D721Med (cell line): ENCODE data around the gene UBE2QL1.

Source experiments
- DNase-seq: peaks from one replicate; pipeline ENCODE4 v3.0.0; 2011; ENCODE audit warnings: low spot score; ENCODE audit not compliant: insufficient read length
- FAIRE-seq: peaks from 2 replicates; lab custom pipeline; 2011; peaks lifted over from hg19 to GRCh38; lab: Jason Lieb, UNC
- TF ChIP-seq, protein P1 (sequence below): IDR thresholded peaks from 2 replicates; pipeline ENCODE4 v1.5.1; 2012; ENCODE audit warnings: mild to moderate bottlenecking, control low read depth; ENCODE audit not compliant: insufficient read depth; ENCODE audit errors: missing control alignments

The UBE2QL1 gene, protein sequence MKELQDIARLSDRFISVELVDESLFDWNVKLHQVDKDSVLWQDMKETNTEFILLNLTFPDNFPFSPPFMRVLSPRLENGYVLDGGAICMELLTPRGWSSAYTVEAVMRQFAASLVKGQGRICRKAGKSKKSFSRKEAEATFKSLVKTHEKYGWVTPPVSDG

DNA sequence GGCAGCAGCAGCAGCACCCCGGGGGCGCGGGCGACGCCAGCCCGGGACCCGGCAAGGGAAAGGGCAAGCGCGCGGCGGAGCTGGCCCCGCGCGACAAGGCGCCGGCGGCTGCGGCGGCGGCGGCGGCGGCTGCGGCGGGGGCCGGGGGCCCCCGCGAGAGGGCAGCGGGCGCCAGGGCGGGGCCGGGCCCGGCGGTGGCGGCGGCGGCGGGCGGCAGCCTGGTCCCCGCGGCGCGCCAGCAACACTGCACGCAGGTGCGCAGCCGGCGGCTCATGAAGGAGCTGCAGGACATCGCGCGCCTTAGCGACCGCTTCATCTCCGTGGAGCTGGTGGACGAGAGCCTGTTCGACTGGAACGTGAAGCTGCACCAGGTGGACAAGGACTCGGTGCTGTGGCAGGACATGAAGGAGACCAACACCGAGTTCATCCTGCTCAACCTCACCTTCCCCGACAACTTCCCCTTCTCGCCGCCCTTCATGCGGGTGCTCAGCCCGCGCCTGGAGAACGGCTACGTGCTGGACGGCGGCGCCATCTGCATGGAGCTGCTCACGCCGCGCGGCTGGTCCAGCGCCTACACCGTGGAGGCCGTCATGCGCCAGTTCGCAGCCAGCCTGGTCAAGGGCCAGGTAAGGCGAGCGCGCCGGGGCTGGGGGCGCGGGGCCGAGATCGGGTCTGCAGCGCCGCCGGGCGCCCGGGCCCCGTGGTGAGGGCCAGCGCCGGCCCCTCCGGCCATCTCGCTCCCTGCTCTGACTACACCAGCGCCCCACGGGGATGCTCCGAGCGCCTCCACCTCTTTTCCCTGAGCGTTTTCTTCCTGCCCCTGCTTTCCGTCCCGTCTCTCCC, at the start of gene UBE2QL1:
Gene UBE2QL1, plus strand, starts transcription at position 238 of the 843 bp plus-strand sequence. Its CDS starts 35 bp downstream, at position 273.
- DNase-seq (no peak), FAIRE-seq (no peak)
- TF ChIP-seq, protein P1, sequence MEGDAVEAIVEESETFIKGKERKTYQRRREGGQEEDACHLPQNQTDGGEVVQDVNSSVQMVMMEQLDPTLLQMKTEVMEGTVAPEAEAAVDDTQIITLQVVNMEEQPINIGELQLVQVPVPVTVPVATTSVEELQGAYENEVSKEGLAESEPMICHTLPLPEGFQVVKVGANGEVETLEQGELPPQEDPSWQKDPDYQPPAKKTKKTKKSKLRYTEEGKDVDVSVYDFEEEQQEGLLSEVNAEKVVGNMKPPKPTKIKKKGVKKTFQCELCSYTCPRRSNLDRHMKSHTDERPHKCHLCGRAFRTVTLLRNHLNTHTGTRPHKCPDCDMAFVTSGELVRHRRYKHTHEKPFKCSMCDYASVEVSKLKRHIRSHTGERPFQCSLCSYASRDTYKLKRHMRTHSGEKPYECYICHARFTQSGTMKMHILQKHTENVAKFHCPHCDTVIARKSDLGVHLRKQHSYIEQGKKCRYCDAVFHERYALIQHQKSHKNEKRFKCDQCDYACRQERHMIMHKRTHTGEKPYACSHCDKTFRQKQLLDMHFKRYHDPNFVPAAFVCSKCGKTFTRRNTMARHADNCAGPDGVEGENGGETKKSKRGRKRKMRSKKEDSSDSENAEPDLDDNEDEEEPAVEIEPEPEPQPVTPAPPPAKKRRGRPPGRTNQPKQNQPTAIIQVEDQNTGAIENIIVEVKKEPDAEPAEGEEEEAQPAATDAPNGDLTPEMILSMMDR, result no peak

- no peak for FAIRE-seq
- TF ChIP-seq, protein P1, result no peak
- no peak for DNase-seq
Observed at GRCh38 chr5:6399980-6400910, 48.4 kb upstream of the UBE2QL1 start.

GRCh38 chr5:6401410-6401809, 47.2 kb upstream of the UBE2QL1 start:
- FAIRE-seq, result no peak
- TF ChIP-seq, protein P1, result no peak

GRCh38 chr5:6402939-6403338, 45.7 kb upstream of the UBE2QL1 start:
- TF ChIP-seq, protein P1, result no peak
- no peak for DNase-seq
- FAIRE-seq, result no peak

More at GRCh38 chr5:6401410-6401809, 47.2 kb upstream of the UBE2QL1 start:
- no peak for DNase-seq

DNA sequence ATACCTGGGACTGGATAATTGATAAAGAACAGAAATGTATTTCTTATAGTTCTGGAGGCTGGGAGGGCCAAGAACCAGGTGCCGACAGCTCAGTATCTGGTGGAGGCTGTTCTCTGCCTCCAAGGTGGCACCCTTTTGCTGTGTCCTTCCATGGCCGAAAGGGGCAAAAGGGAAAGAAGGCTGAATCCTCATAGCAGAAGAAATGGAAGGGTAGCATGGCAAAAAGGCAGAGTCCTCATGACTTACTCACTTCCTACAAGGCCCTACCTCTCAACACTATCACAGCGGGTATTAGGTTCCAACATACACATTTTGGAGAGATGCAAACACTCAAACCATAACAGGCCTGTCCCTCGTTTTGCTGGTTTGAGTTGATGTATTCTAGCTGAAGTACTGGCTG, 45.2 kb upstream of the UBE2QL1 start:
- TF ChIP-seq, protein P1, result no peak
- no peak for FAIRE-seq
- DNase-seq, result no peak

- no peak for FAIRE-seq
- TF ChIP-seq, protein P1, result no peak
- no peak for DNase-seq
Observed at GRCh38 chr5:6404129-6404528, 44.5 kb upstream of the UBE2QL1 start.
